Urothelium cell line (cell line): ENCODE measurements around the gene GLT1D1.

Source experiments
- DNase-seq: peaks from one replicate; pipeline ENCODE4 v3.0.0; 2011; ENCODE audit warnings: low spot score, mixed read lengths
- FAIRE-seq: peaks from 2 replicates; lab custom pipeline; 2011; peaks lifted over from hg19 to GRCh38; lab: Jason Lieb, UNC

GLT1D1 gene

DNA sequence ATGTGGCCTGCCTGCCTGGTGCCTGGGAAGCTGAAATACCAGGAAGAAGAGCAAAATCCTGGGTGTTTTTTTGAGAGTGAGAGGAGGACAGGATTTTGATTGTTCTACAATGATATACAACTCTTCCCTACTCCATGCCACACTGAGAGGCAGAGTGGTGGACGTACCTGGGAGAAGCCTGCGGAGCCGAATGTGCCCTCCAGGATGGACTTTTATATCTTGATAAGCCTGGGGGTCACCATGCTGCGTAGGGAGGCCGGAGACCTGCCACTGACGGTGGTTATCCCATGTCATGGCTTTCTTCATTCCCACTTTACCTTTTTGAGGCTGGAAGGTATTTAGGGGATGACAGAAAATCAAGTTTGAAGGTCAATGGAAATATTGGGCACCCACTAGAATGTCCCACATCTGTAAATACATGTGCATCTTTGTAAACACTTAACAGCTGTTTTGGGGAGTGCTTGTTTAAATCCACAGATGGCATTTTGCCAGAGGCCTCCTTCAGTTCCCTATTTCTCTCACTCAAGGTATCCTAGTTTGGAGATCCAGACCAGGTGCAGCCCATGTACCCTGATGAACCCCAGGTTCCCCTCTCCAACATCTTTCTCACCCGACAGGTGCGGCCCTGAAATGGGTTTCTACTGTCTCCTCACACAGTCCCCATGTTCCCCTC lies 1.1 kb upstream of the GLT1D1 start:
- FAIRE-seq: no peak
- no peak for DNase-seq

DNA sequence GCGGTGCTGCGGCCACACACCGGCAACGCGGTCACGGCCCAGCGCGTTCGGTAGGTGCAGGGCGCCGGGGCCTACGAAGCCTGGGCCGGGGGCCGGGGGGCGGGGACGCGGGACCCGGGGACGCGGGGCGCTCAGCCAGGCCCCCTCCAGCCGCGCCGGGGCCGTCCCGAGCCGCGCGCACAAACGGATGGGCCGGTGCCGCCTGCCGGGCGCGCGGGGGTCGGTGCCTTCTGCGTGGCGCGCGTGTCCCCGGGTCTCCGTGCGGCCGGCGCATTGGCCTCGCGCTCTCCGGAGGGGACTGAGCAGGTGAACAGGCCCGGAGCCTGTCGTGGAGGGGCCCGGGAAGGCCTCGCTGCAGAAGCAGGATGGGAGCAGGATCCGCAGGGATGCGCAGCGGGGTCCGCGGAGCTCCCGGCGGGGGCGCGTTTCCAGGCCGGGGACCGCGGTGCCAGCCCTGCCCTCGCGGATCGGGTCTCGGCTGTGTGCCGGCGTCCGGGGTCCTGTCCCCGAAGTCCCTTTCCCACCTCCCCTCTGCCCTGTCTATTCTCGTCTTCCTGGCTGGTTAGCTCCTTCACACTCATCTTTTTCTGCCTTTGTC lies 421 bp downstream of the GLT1D1 start:
- FAIRE-seq: no peak
- DNase-seq: peak; percentile 29

- DNase-seq (no peak), FAIRE-seq (no peak)
These were observed 2.9 kb downstream of the GLT1D1 start for GRCh38 chr12:128856035-128856790.

- no peak for FAIRE-seq
- no peak for DNase-seq
These were observed 3.5 kb downstream of the GLT1D1 start for GRCh38 chr12:128856791-128857078.

DNA sequence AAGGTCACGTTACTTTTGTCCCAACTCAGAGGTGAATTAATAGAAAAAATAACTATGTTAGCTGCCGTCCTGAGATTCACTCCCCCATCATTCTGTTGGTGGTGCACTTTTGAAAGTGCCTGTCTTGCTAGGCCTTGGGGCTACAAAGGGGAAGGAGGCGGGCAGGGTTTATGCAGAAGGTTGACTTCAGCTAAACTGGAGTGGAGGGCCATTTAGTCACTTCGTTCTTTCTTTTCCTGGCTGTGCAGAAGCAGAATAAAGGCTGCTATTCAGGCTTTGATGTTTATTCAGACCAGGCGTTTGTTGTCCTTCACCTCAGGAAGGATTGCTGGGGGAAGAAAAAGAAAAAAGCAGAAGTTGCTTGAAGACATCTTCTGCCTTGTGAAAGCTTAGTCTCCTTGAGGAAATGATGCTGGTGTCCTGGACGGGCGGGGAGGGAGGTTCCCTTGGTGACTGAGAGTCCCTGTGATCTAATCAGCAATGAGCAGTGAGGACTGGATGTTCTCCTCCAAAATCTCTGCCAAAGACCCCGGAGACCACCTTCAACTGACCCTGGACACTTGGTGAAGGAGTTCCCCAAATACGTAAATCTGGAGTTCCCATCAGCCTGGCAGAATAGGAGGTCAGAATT lies 4.0 kb downstream of the GLT1D1 start:
- FAIRE-seq: no peak
- no peak for DNase-seq

DNA sequence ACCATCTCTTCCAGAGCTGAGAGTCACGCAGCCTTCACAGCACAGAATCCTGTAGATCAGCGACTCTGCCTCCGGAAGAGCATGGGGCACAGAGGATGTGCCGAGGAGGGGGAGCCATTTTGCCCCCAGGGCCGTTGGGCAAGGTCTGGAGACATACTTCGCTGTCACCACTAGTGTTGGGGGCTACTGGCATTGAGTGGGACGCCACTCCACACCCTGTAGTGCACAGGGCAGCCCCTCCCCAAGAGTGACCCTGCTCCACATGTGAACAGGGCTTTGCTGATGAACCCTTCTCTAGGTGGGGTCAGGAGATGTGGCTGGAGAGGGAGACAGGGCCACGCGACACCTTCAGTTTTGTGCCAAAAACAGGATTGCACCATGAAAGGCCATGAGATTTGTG lies 6.0 kb downstream of the GLT1D1 start:
- DNase-seq: no peak
- no peak for FAIRE-seq

- DNase-seq (no peak), FAIRE-seq (no peak)
These were observed 8.1 kb downstream of the GLT1D1 start for GRCh38 chr12:128861226-128862016.

DNA sequence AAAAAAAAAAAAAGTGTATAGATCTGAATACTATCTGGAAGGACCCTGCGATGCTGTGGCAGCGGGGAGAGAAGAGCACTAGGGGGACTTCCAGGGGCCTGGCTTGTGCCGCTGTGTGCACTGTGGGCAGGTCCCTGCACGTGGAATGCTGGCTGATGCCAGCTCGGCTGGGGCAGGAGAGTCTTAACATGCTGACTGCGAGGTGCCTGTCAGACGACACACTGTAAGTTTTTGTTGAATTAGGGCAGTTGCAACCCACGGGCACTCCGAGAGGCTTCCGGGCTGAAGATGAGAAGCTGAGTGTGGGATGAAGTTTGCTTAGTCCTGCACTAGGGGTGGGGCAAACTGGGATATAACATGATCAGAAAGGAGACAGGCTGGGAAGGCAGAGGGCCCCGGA lies 10.7 kb downstream of the GLT1D1 start:
- no peak for FAIRE-seq

GRCh38 chr12:128864516-128865186 lies 11.4 kb downstream of the GLT1D1 start:
- FAIRE-seq (no peak), DNase-seq (no peak)

More for the DNA sequence above, 10.7 kb downstream of the GLT1D1 start:
- no peak for DNase-seq

GRCh38 chr12:128867466-128867865 lies 14.2 kb downstream of the GLT1D1 start:
- DNase-seq (no peak), FAIRE-seq (no peak)

DNA sequence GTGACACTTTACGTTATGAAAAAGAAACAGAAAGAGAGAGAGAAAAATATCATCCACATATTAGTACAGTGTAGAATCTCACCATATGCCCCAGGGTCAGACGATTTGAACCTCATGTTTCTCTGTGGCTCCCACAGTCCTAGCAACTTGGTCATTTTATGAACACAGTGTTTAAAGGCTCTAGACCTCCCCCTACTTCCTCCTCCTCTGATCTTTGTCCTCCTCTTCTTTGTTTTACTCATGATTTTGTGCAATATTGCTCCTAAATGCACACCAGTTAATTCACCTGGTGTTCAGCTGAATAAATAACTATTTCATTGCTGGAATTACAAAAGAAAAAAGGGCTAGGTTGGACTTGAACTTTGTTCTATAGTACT lies 18.2 kb downstream of the GLT1D1 start:
- no peak for DNase-seq
- FAIRE-seq: no peak

DNA sequence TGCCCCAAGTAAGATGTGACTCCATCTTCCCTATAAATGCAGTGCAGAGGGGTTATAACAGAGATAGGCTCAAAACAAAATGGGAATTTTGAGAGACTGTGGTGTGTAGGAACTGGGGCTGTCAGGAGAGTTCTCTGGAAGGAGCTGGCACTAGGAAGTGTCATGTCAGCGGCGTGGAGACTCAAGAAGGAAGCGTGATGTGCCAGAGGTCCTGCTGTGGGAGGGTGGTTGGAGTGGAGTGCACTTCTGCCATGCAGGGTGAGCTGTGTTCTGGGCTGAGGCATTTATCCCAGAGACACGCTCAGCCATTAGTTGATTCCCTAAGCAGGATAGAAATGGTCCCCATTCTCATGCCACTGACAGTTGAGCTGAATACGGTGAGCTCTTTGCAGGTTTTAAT lies 19.0 kb downstream of the GLT1D1 start:
- FAIRE-seq: no peak
- no peak for DNase-seq

DNA sequence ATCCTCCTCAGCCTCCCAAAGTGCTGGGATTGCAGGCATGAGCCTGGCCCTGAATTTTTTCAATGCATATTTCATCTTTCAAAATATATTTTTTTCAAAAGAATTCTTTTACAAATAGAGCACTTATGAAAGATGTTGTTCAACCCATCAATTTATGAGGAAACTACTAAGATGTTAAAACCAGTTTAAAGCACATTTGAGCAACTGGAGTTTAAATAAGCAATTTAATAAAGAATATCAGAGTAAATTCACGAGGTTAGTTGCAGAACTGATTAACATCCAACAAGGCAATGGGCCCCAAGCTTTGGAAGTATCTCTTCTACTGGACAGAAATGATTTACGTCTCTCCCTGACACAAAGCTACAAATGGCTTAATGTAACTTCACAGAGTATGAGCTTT lies 23.3 kb downstream of the GLT1D1 start:
- DNase-seq (no peak), FAIRE-seq (no peak)

DNA sequence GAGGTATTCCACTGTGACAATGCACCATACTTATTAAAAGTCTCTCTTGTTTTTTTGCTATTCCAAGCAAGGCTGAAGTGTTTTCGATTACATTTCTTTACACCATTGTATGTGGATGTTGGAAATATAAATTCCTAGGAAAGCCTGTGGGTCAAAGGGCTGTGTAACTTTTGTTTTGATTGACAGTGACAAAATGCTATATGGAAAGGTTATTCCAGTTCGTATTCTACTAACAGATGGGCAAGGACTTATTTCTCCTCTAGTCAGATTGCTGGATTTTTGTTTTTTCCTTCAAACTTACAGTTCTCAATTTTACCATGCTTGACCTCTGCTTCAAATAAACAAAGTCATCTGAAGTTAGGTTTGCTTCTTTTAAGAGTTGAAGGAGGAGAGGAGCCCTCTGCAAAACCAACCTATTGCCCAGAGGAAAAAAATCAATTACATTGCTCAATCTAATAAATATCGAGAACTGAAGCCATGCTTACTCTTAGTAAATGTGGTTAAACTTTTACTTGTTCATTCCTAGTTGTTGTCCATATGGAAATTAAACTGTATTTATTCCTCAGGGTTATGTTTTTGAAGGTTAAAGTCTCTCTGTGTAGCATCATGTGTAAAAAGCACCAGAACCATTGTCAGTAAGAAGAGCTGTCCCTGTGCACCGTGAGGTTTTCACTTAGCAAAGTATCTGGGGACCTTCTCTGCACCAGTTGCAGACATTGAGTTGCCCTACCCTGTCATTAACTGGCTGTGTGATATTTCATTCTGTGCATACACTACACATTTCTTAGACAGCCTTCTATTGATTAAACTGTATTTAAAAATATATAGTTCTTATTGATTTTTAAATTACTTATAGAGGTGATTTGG lies 26.9 kb downstream of the GLT1D1 start:
- DNase-seq: no peak
- FAIRE-seq: no peak

DNA sequence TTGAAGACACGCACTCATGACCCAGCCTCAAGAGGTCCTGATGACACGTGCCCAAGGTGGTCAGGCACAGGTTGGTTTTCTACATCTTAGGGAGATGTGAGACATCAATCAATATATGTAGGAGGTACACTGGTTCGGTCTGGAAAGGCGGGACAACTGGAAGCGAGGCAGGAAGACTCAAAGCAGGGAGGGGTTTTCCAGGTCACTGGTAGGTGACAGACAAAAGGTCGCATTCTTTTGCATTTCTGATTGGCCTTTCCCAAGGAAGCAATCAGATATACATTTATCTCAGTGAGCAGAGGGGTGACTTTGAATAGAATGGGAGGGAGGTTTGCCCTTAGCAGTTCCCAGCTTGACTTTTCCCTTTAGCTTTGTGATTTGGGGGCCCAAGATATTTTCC lies 38.6 kb downstream of the GLT1D1 start:
- DNase-seq (no peak), FAIRE-seq (no peak)

GRCh38 chr12:128903236-128903635 lies 50.0 kb downstream of the GLT1D1 start:
- no peak for FAIRE-seq
- no peak for DNase-seq

GRCh38 chr12:128905003-128905544 lies 51.8 kb downstream of the GLT1D1 start:
- FAIRE-seq (no peak), DNase-seq (no peak)

- DNase-seq: no peak
- FAIRE-seq: no peak
These were observed 53.3 kb downstream of the GLT1D1 start for GRCh38 chr12:128906485-128907137.

GRCh38 chr12:128908254-128908653 lies 55.0 kb downstream of the GLT1D1 start:
- DNase-seq (no peak), FAIRE-seq (no peak)
